HG03520 (cell line): ENCODE results near the gene NTF4.
"Not testable (repeated sequence)": the region's sequence is repeated elsewhere in the genome, so short reads cannot be mapped to it uniquely, and the experiment has no call there.

Experiments used
- ATAC-seq: cut with Tn5 transposase; IDR thresholded peaks from one replicate; pipeline ENCODE4 v1.9.1; 2021; ENCODE audit warnings: mild to moderate bottlenecking, moderate library complexity; ENCODE audit not compliant: unreplicated experiment

Gene NTF4

DNA sequence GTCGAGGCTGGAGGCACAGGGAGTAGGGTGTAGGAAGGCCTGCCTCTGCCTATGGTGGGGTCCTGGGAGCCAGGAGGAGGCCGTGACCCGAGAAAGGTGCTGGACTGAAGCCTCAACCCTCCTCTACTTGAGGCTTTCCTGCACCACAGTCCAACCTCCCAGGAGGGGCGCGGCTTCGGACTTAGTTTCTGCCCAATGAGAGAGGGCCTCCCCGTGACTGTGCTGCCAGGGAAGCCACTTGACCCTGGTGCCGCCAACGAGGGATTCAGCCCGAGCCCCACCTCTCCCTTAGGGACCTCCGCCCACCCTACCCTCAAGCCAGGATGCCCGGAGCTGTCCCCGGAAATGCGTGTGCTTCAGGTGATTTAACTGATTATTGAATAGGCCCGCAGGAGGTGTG, 40.4 kb downstream of the NTF4 start, which contains the start of gene CGB3:
Gene CGB3, minus strand, starts transcription at position 101 of the 400 bp plus-strand sequence. CDS start 362 bp downstream, outside the sequence.
- ATAC-seq: not testable (repeated sequence)

DNA sequence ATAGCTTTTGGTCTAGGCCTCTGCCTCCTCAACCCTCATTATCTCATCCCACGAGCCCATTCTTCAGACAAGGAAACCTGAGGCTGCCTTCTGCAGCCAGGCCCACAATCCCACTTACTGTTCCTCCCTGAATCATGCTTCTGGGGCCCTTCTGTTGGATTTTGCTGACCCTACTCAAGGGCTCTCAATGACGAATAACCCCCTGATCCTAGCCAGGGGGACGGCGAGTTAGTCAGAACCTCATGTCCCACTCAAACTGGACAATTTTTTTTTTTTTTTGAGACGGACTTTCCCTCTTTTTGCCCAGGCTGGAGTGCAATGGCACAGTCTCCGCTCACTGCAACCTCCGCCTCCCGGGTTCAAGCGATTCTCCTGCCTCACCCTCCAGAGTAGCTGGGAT, 42.5 kb downstream of the NTF4 start:
- ATAC-seq: no peak

DNA sequence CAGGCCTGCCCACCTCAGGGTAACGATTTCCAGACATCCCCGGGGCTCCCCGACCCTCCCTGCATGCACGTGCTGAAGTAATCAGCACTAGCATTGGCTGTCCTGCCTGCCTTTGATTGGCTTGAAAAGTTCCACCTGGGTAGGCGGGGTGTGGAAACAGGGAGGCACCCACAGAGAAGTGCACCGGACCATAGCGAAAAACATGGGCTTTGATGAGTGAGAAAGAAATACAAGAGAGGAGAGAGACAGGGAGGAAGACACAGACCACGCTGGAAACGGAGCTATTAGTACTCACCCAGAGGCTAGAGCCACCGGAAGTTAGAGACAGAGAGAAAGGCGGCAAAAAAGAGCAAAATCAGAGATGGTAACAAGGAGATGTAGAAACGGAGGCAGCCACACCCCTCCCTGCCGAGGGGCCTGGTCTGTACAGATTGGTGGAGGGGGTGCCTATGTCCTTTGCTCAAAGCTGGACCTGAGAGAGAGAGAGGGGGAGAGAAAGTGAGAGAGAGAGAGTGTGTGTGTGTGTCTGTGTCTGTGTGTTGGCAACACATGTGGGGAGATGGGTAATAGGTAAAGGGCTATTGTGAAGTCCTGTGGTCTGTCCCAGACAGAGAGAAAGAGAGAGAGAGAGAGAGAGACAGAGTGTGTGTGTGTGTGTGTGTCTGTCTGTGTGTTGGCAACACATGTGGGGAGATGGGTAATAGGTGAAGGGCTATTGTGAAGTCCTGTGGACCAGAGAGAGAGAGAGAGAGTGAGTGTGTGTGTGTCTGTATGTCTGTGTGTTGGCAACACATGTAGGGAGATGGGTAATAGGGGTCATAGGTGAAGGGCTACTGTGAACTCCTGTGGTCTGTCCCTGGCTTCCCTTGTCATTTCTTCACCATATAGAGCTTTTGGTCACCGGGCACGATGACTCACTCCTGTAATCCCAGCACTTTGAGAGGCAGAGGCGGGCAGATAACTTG, 43.4 kb downstream of the NTF4 start:
- no peak for ATAC-seq

DNA sequence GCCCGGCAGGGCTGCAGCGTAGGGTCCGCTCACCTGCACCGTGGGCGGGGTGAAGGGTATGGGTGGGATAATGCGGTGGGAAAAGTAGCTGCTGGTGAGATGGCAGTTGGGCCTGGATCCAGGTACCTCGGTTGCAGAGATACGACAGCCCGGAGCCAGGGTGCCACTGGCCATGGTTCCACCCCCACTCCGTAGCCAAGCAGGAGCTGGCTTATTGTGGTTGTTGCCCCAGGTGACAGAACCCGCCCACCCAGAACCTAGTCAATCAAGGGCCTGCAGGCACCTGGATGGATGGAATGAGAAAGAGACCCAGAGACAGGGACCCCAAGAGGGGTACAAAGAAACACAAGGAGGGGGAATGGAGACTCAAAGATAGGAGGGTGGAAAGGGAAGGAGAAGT, 44.3 kb downstream of the NTF4 start:
- no peak for ATAC-seq

DNA sequence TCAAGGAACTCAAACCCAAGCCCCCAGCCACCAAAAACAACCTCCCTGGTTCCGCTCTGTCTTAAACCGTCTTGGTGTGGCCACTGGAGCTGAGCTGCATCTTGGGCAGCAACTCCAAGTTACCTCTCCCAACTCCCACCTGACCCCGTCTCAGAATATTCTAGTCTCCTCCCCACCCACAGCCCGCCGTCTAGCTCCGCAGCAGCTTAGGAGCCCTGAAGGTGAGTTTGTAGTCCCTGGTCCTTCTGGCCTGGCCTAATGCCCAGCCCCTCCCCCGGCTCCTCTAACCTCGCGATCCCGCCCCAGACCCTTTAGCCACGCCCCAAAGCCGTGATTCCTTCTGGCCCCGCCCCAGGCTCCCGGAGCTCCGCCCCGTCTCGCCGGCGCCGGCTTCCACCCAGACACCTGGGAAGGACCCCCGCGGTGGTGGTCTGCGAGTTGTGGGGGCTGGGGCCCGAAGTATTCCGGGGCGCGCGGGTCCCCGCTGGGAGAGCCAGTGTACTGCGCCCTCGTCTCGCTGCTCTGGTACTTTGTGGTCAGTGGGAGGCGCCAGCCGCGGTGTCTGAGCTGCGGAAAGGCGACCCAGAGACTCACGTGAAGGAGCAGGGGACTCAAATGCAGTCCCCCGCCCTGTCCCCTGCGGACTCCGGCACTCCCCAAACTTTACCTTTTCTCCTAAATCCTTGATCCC, 45.2 kb downstream of the NTF4 start:
- no peak for ATAC-seq

DNA sequence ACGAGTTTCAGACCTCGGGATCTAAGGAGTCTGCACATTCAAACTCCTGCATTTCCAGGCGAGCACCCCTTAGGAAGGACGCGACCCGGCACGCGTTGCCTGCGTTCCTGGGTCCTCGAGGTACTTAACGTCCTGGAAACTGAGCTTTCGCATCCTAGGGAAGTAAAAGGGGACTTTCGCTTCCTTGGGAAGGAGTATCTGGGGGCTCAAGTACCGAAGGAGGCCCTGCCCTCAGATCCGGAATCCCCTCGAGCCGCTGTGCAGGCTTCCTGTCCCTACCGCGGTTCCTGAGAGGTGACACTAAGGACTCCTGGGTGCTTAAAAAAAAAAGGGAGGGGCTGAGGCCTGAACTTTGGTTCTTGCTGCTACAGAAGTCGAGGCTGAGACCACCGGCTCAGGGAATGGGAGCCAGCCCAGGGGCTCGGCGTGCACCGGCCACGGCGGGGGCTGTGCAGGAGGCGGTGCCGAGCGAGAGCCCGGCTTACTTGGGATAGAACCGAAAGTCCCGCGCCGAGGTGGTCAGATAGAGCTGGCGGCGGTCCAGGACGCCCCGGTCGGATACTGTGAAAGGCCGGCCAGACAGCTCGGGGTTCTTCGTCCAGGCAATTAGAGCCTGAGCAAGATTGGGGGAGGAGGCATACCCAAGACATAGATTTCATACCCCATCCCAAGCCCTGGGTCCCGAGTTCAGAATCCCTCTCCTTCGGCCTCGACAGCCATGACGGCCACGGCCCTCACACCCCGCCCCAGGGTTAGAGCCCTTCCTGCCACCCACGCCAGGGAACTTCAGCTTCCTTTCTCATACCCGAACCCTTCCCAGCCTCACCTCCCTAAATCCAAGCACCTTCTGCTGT, 46.0 kb downstream of the NTF4 start:
- ATAC-seq: not testable (repeated sequence)

DNA sequence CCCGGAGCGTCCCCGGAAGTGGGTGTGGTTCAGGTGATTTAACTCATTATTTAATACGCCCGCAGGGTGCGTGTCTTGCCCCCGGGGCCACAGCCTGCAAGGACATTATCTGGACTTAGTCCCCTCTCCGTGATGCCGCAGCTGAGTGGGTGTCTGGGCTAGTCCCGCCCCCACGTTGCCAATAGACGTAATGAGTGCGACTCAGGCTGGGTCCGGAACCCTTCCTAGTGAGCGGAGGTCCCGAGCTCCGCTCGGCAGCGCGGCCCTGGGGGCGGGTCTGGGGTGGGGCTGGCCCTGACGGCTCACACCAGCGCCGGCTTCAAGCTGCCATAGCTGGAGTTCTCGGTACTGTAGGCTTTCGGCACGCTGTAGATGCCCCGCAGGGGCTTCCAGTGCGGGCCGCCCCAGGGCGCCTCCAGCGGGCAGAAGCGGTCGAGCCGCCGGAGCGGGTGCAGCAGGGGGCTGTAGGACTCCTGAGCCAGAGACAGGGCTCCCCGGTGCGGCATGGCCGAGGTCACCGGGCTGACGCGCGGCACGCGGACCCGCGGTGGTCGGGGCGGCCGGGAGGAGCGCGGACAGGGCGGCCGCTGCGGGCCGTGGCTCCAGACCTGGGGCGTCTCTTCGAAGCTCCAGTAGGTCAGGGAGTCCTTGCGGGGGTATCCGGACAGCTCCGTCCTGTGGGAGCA, 46.8 kb downstream of the NTF4 start:
- ATAC-seq: no peak

DNA sequence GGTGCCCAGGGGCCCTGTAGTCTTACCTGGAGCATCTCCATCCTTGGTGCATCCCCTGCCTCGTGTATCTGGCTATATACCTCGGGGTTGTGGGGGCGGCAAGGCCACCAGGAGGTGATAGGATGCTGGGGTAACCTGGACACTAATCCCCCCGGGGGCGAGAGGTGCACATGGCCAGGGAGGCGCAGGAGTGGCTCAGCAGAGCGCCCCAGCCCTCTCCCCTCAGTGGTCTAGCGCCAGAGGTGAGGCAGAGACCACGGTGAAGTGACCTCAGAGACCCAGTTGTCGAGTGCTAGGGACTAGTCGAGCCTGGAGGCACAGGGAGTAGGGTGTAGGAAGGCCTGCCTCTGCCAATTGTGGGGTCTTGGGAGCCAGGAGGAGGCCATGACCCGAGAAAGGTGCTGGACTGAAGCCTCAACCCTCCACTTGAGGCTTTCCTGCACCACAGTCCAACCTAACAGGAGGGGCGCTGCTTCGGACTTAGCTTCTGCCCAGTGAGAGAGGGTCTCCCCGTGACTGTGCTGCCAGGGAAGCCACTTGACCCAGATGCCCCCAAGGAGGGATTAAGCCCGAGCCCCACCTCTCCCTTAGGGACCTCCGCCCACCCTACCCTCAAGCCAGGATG, 47.5 kb downstream of the NTF4 start, which contains the start of gene LHB:
Gene LHB, minus strand, starts transcription at position 51 of the 625 bp plus-strand sequence. Its CDS starts 10 bp downstream, at position 41.
- ATAC-seq: no peak

DNA sequence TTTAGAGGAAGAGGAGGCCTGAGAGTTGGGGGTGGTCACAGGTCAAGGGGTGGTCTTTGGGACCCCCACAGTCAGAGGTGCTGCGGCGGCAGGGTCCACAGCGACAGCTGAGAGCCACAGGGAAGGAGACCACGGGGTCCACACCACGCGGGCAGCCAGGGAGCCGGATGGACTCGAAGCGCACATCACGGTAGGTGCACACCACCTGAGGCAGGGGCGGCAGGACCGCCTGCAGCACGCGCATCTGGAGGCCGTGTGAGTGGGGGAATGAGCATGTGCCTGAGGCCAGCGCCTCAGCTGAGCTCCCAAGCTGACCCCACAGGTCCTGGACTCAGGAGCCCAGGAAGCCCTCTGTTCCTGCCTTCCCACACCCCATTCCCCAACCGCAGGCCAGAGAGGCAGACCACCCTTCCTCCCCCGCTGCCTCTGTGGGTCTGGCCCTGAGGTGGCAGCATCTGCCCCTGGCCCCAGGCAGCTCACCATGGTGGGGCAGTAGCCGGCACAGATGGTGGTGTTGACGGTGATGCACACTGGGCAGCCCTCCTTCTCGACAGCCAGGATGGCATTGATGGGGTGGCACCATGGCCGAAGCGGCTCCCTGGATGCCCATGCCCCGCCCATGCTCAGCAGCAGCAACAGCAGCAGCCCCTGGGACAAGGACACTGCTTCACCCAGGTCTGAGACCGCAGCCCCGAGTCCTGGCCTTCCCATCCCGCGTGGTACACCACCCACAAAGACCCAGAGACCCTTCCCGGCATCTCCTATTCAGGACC, 48.4 kb downstream of the NTF4 start:
- ATAC-seq: no peak

DNA sequence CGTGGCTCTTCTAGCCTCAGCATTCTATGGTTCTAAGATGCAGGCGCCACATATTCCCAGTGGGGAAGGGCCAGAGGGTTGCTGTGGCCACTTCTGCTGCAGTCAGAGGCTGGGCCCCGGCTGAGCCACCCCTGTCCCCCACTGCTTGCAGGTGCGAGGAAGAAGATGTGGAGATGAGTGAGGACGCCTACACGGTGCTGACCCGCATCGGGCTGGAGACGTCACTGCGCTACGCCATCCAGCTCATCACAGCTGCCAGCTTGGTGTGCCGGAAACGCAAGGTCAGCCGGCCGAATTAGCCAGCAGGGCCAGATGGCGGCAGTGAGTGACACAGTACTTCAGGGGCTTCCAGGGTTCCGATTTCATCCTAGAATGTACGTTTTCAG, 49.8 kb downstream of the NTF4 start:
- ATAC-seq: no peak

DNA sequence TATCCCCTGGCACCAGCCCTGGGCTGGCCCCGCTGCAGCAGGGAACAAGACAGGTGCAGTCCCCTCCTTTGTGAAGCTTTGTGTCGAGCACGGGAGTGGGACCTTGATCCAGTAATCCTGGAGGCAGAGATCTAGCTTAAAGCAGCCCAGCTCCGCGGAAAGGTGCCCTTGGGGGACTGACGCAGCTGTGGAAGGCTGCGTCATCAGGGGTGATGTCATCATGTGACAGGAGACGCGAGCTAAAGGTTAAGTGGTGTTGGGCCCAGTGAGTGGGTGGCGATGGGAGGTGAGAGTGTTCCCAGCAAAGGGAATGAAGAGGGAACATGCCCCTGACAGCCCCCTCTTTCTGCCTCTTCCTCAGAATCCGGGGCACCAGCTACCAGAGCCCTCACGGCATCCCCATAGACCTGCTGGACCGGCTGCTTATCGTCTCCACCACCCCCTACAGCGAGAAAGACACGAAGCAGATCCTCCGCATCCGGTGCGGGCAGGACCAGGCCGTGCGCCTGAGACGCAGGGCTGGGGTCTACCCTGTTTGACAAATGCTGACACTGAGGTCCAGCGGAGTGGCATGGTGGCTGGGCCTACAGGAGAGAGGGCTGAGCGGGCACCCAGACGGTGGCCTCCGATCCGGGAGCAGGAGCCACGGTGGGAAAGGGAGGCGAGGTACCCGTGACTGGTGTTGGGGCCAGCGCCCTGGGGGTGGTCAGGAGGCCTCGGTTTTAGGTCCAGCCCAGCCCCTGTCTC, 50.3 kb downstream of the NTF4 start:
- no peak for ATAC-seq

DNA sequence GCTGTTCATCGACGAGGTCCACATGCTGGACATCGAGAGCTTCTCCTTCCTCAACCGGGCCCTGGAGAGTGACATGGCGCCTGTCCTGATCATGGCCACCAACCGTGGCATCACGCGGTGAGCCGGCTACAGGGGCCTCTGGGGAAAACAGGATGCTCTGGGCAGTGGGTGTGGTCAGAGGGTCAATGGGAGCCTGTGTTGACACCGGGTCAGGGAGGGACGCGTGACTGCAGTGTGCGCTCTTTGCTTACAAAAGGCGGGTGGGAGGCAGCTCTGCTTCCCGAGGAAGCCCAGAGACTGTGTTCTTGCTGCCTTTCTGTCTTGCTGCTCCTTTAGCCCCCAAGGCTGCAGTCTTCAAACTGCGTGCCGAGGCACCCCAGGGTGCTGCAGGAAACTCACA, 53.4 kb downstream of the NTF4 start:
- no peak for ATAC-seq
